Anterior cingulate cortex (tissue), 58 donors: ENCODE measurements around the gene VTCN1.
"Not testable (repeated sequence)": the region's sequence is repeated elsewhere in the genome, so short reads cannot be mapped to it uniquely, and the experiment has no call there.

ENCODE experiments used
- DNase-seq, 58 donors: peaks; one replicate each; lab custom pipeline; 2025; lab: John Stamatoyannopoulos, UW

Gene VTCN1

GRCh38 chr1:117104986-117105385 is 105.7 kb downstream of the VTCN1 start:
- no peak for DNase-seq

GRCh38 chr1:117101858-117102257 is 108.9 kb downstream of the VTCN1 start:
- not testable (repeated sequence) for DNase-seq

- DNase-seq: no peak
Observed at GRCh38 chr1:117101334-117101733, 109.4 kb downstream of the VTCN1 start.

- DNase-seq: no peak
Observed at GRCh38 chr1:117098287-117098890, 112.3 kb downstream of the VTCN1 start.

- peak in 3 of 58 donors; percentile 3 to 25 (median 9) for DNase-seq
Observed at GRCh38 chr1:117097443-117097842, 113.3 kb downstream of the VTCN1 start.

- no peak for DNase-seq
Observed at GRCh38 chr1:117096951-117097408, 113.7 kb downstream of the VTCN1 start.

GRCh38 chr1:117094841-117095604 is 115.7 kb downstream of the VTCN1 start:
- no peak for DNase-seq

GRCh38 chr1:117093870-117094621 is 116.7 kb downstream of the VTCN1 start:
- DNase-seq: peak in 9 of 58 donors; percentile 5 to 57 (median 10)
